Gastrocnemius medialis (tissue), 4 donors: ENCODE measurements around the gene SIK1. TPM values are rescaled to one million over a fixed set of nuclear protein-coding genes. Genes with fewer than 3 reads are reported as not detected.
"Not testable (repeated sequence)": the region's sequence is repeated elsewhere in the genome, so short reads cannot be mapped to it uniquely, and the experiment has no call there.

Experiments
- ATAC-seq, 2 donors: fragments of 150-250 bp; one replicate each; pipeline ENCODE4 v1.9.1; 2016
- DNase-seq, 2 donors: peaks; one replicate each; pipeline ENCODE4 v3.0.0-alpha.2; 2019
- H3K27ac ChIP-seq, 4 donors: fragments of 200-600 bp; sonication (generic); 1 replicate in 1 of 4; 2 replicates in 3 of 4; pipeline ENCODE4 v1.5.1; 2016 to 2018; ENCODE audit warnings: mild to moderate bottlenecking in 2 of 4, moderate library complexity in 1 of 4
- H3K27me3 ChIP-seq, 3 donors: fragments of 200-600 bp; sonication (generic) in 2 of 3; 1 replicate in 1 of 3; 2 replicates in 2 of 3; pipeline versions ENCODE4 v1.5.1 to v1.6.0; 2016 to 2019; ENCODE audit warnings: mild to moderate bottlenecking in 1 of 3, moderate library complexity in 1 of 3
- H3K36me3 ChIP-seq, 2 donors: fragments of 200-600 bp; sonication (generic) in 1 of 2; one replicate each; pipeline ENCODE4 v1.5.1; 2017 to 2018
- H3K4me1 ChIP-seq, 2 donors: fragments of 200-600 bp; sonication (generic) in 1 of 2; one replicate each; pipeline ENCODE4 v1.5.1; 2016 to 2017; ENCODE audit warnings: mild to moderate bottlenecking in 2 of 2
- H3K4me3 ChIP-seq, 4 donors: fragments of 200-600 bp; sonication (generic) in 3 of 4; 1 replicate in 1 of 4; 2 replicates in 3 of 4; pipeline ENCODE4 v1.5.1; 2016 to 2019; ENCODE audit warnings: mild to moderate bottlenecking in 2 of 4
- H3K9me3 ChIP-seq, 3 donors: fragments of 200-600 bp; sonication (generic) in 2 of 3; 1 replicate in 1 of 3; 2 replicates in 2 of 3; pipeline ENCODE4 v1.5.1; 2016 to 2019
- POLR2A ChIP-seq, 2 donors: fragments of 450-650 bp; IDR thresholded peaks; one replicate each; pipeline ENCODE4 v1.6.1; 2017; ENCODE audit warnings: antibody characterized with exemption in 2 of 2, mild to moderate bottlenecking in 2 of 2, moderate library complexity in 2 of 2
- in situ Hi-C, 4 donors: fragments of 200-750 bp; cut with MboI; loops; one replicate each; pipeline versions ENCODE4 v1.15.0 to v1.8.0; 2017; ENCODE audit warnings: low sequenced_read_pairs in 4 of 4
- intact Hi-C: fragments of 100-400 bp; cut with DNase I; formaldehyde crosslinking; loops from one replicate; pipeline ENCODE4 v1.15.1; 2023; ENCODE audit warnings: low total_unique reads
- total RNA-seq, 4 donors: library from RNA; depleted of rRNA; stranded (reverse); fragments of >200 nt; gene quantifications; one replicate each; pipeline versions ENCODE4 v1.1.0 to v1.2.3, GENCODE V29; 2016
- TF ChIP-seq, protein P1 (sequence below), 5 experiments: fragments of 450-650 bp in 3 of 5; fragments of 200-600 bp in 2 of 5; sonication (generic) in 2 of 5; IDR thresholded peaks in 4 of 5; conservative IDR thresholded peaks in 1 of 5; 1 replicate in 4 of 5; 2 replicates in 1 of 5; pipeline ENCODE4 v1.5.1; 2016 to 2019; ENCODE audit warnings: antibody characterized with exemption in 5 of 5, mild to moderate bottlenecking in 3 of 5, moderate library complexity in 3 of 5

The SIK1 gene
- total RNA-seq, 4 donors from 2014 or later = 0.36 to 12.8 (median 1.9) TPM

DNA sequence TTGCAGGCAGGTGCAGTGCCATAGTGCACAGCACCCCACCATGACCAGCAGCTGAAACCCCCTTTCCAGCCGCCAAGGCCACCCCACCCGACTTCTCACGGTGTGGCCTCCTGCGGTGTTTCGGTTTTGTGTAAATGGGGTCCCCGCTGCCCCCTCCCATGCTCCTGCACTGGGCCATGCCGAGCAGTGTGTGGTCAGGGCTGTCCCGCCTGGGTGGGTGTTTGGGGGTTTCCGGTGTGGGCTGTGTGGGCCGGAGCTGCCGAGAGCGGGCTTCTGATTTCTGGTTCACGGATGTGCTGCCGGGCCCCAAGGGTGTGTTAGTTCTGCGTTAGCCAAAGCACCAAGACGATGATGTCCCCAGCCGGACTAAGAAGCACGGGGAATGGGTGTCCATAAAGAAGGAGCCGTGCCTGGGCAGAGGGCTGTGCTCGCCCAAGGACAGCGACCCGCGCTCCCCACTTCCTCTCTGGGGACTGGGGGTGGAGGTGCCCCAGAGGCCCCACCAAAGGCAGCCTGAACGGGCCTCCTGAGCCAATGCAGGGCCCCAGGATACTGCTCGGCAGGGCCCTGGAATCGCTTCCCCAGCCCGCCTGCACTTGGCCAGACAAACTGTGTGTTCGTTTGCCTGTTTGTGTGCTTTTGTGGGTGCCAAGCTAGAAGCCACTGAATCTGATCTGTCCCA lies 45.9 kb downstream of the SIK1 start:
- ATAC-seq, in situ Hi-C loops: not testable (repeated sequence)

DNA sequence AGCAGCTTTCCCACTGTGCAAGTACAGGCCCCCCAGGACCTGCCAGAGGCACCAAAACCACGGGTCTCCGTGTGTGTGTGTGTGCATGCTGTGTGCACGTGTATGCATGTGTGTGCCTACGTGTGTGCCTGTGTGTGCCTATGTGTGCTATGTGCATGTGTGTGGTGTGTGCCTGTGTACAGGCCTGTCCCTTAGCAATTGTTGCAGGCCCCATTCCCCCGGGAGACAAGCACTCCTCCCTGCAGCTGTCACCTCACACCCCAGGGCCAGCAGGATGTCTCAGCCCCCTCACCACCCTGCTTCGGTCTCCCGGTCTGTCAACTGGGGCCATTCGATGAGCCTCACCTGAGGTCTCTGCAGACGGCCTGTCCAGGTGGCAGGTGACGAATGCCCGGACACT lies 46.6 kb downstream of the SIK1 start:
- DNase-seq, H3K36me3 ChIP-seq, H3K27ac ChIP-seq, H3K4me1 ChIP-seq, H3K4me3 ChIP-seq, H3K27me3 ChIP-seq, in situ Hi-C loops, intact Hi-C loops, ATAC-seq, H3K9me3 ChIP-seq: not testable (repeated sequence)

More for the DNA sequence above, 45.9 kb downstream of the SIK1 start:
- DNase-seq, intact Hi-C loops, H3K4me1 ChIP-seq, H3K27me3 ChIP-seq, H3K4me3 ChIP-seq, H3K36me3 ChIP-seq, H3K27ac ChIP-seq, H3K9me3 ChIP-seq: not testable (repeated sequence)

DNA sequence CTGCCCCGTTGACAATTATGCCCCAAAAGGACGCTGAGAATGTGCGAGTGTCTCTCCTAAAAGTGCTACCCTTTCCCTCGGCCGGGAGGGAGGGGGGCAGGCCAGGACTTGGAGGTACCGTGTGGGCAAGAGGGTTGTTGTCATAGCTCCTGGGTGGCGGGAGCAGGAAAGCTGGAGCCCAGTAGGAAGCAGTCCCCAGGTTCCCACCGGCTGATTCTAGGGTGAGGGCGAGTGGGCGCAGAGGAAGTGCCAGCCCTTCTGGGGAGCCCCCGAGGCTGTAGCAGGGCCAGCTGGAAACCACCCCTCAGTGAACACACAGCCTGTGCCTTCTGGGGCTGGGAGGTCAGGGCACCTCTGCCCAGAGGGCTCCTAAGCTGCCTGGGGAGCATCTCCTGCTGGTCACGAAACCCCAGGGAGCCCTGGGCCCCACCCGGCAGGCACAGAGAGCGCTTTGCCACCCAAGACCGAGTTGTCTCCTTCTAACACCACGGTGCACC lies 47.3 kb downstream of the SIK1 start:
- intact Hi-C loops, DNase-seq, ATAC-seq, H3K4me3 ChIP-seq, H3K36me3 ChIP-seq, H3K9me3 ChIP-seq, H3K4me1 ChIP-seq, H3K27ac ChIP-seq, H3K27me3 ChIP-seq, in situ Hi-C loops: not testable (repeated sequence)

DNA sequence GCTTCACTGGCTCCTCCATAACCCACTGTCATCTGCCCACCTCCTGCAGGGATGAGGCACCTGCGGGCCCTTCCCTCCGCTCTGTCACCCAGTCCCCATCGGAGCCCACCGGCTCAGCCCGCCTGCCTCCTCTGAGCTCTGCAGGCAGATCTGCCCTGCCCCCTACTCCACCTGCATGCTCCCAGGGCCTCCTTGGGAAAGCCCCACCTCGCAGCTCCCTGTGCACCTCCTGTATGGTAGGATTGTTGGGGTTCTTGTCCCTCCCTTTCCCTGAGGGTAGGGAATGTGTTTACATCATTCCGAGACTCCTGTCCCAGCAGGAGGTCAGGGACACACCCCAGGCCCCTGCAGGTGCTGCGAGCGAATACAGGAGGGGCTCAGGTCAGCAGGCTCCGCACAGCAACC lies 50.5 kb downstream of the SIK1 start:
- intact Hi-C loops = no loop called here
- Histone ChIP-seq H3K27me3 (no peaks in the 10 kb centered on the region), H3K9me3 (no peaks in the 10 kb centered on the region), H3K27ac (no peak overlapping the region), H3K36me3 (no peaks in the 10 kb centered on the region), H3K4me1 (no peaks in the 10 kb centered on the region), H3K4me3 (no peak overlapping the region)
- in situ Hi-C loops = no loop called here
- TF ChIP-seq POLR2A (IDR thresholded peaks at IDR 0.05) = no peak
- TF ChIP-seq, protein P1, sequence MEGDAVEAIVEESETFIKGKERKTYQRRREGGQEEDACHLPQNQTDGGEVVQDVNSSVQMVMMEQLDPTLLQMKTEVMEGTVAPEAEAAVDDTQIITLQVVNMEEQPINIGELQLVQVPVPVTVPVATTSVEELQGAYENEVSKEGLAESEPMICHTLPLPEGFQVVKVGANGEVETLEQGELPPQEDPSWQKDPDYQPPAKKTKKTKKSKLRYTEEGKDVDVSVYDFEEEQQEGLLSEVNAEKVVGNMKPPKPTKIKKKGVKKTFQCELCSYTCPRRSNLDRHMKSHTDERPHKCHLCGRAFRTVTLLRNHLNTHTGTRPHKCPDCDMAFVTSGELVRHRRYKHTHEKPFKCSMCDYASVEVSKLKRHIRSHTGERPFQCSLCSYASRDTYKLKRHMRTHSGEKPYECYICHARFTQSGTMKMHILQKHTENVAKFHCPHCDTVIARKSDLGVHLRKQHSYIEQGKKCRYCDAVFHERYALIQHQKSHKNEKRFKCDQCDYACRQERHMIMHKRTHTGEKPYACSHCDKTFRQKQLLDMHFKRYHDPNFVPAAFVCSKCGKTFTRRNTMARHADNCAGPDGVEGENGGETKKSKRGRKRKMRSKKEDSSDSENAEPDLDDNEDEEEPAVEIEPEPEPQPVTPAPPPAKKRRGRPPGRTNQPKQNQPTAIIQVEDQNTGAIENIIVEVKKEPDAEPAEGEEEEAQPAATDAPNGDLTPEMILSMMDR (IDR thresholded peaks at IDR 0.05 in 4 of 5, conservative IDR thresholded peaks at IDR 0.05 in 1 of 5) = no peak
- ATAC-seq (no peak), DNase-seq (no peak)

DNA sequence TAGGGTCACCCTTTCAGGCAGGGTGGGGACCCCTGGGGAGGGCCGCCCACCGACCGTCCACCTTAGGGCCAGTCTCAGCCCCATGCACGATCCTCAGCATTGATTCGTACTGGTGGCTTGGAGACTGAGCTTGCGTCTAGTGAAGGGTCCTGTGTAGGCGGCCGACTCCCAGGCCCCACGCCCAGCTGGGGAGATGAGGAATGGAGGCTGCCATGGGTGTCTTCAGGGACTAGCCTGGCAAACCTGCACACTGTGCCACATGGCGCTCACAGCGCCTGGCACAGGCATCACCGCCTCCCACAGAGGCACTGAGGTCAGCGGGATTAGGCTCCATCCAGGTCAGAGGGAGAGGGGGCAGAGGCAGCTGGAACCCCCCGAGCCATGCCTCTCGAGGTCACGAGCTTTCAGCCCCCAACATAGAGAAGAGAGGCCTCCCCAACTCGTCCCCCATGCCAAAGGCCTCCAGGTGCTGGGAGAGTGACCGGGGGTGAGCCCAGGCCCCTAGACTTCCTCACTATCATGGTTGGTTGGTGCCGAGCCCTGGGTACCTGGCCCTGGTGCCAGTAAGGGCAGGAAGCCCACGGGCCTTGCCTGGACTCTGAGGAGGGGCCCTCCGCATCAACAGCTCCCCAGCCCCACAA lies 51.0 kb downstream of the SIK1 start:
- no peak for DNase-seq
- Histone ChIP-seq H3K4me1 (no peaks in the 10 kb centered on the region), H3K9me3 (no peaks in the 10 kb centered on the region), H3K4me3 (no peak overlapping the region), H3K27ac (no peak overlapping the region), H3K36me3 (no peaks in the 10 kb centered on the region), H3K27me3 (no peaks in the 10 kb centered on the region)
- ATAC-seq = no peak
- in situ Hi-C loops = no loop called here
- no peak for TF ChIP-seq POLR2A (IDR thresholded peaks at IDR 0.05)
- TF ChIP-seq, protein P1 (IDR thresholded peaks at IDR 0.05 in 4 of 5, conservative IDR thresholded peaks at IDR 0.05 in 1 of 5) = no peak
- intact Hi-C loops = no loop called here

DNA sequence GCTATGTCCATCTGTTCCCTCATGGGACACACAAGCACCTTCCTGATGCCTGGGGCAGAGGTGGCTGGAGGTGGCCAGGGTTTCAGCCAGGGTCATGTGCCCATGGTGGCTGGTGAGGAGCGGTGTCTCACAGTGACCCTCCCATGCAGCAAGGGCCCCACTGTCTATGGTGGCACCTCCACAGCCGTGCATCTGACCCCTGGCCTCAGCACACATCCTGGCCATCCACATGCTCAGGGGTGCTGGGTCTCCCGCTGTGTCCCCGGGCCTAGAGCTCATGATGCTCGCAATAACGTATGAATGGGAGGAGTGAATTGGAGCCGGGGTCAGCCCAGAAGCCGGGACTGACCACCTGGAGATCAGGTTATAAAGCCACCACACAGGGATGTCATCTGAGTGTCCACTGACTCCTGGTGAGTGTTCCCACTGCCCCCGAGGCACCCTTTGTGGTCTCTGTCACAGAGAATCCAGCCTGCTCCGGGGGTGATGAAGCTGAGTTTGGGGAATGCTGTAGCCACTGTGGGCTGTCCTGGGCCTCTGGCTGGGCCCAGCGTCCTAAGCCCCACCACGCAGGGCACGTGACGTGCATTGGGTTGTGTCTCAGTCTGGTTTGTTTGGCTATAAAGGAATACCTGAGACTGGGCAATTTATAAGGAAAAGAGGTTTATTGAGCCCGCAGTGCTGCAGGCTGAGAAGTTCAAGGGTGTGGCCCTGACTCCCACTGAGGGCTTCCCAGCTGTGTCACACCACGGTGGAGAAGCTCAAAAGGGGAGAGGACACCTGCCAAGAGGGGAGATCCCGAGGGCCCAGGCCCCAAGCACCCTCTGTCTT lies 51.7 kb downstream of the SIK1 start:
- ATAC-seq (no peak), DNase-seq (no peak)
- intact Hi-C loops = no loop called here
- Histone ChIP-seq H3K36me3 (no peaks in the 10 kb centered on the region), H3K4me3 (no peak overlapping the region), H3K27me3 (peaks cover 0 to 1% (median 0%) of the 10 kb centered on the region in 3 donors), H3K27ac (no peak overlapping the region), H3K4me1 (no peaks in the 10 kb centered on the region), H3K9me3 (no peaks in the 10 kb centered on the region)
- no peak for TF ChIP-seq POLR2A (IDR thresholded peaks at IDR 0.05)
- TF ChIP-seq, protein P1 (IDR thresholded peaks at IDR 0.05 in 4 of 5, conservative IDR thresholded peaks at IDR 0.05 in 1 of 5) = no peak
- in situ Hi-C loops = no loop called here
